Nephron progenitor cell (in vitro differentiated cells): ENCODE data around the gene CCDC178.

Experiments
- DNase-seq: peaks from one replicate; pipeline ENCODE4 v3.0.0; 2021
- H3K27ac Mint-ChIP-seq: 2 replicates; pipeline ENCODE4 v1.8.0; 2021; ENCODE audit warnings: mild to moderate bottlenecking, moderate library complexity, mixed read lengths
- H3K27me3 Mint-ChIP-seq: 2 replicates; pipeline ENCODE4 v1.8.0; 2021; ENCODE audit warnings: mild to moderate bottlenecking, low read depth, mixed read lengths; ENCODE audit not compliant: poor library complexity
- H3K36me3 Mint-ChIP-seq: 2 replicates; pipeline ENCODE4 v1.8.0; 2021; ENCODE audit warnings: low read depth, mixed read lengths
- H3K4me1 Mint-ChIP-seq: 2 replicates; pipeline ENCODE4 v1.8.0; 2021; ENCODE audit warnings: mixed read lengths
- H3K4me3 Mint-ChIP-seq: 2 replicates; pipeline ENCODE4 v1.8.0; 2021; ENCODE audit warnings: mild to moderate bottlenecking, moderate library complexity, mixed read lengths
- H3K9me3 Mint-ChIP-seq: 2 replicates; pipeline ENCODE4 v1.8.0; 2021; ENCODE audit warnings: mild to moderate bottlenecking, moderate library complexity, mixed read lengths
- TF ChIP-seq, protein P1 (sequence below): fragments of 200-600 bp; sonication (generic); IDR thresholded peaks from 2 replicates; pipeline ENCODE4 v1.5.0; 2021; ENCODE audit warnings: antibody characterized with exemption

The CCDC178 gene

GRCh38 chr18:33040213-33040612 lies 400.3 kb downstream of the CCDC178 start:
- no peaks in the 10 kb centered on the region for H3K27me3 Mint-ChIP-seq

DNA sequence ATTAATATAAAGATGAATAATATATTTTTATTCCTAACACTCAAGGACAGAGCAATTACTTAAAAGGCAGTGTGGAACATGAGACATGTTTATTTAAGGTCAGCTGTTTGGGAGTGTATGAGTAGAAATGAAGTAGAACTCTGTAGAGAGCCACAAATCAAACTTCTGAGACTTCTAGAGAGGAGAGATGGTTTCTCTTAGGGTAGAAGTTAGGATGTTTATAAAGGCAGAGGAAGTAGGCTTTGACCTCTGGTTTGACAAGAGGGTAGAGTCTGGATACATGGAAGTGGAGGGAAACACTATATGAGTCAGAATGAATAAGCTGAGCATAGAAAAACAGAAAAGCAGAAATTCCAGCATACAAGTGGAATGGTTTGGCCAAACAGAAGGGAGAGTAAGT lies 405.6 kb downstream of the CCDC178 start:
- Mint-ChIP-seq H3K9me3 (peaks cover 14% of the 10 kb centered on the region), H3K27me3 (no peaks in the 10 kb centered on the region)
- no peak for DNase-seq

More at GRCh38 chr18:33040213-33040612, 400.3 kb downstream of the CCDC178 start:
- peaks cover 25% of the 10 kb centered on the region for H3K9me3 Mint-ChIP-seq
- H3K4me3 Mint-ChIP-seq = no peak overlapping the region
- no peak overlapping the region for H3K27ac Mint-ChIP-seq
- no peak for DNase-seq
- H3K4me1 Mint-ChIP-seq = no peaks in the 10 kb centered on the region
- H3K36me3 Mint-ChIP-seq = no peaks in the 10 kb centered on the region
- TF ChIP-seq, protein P1, sequence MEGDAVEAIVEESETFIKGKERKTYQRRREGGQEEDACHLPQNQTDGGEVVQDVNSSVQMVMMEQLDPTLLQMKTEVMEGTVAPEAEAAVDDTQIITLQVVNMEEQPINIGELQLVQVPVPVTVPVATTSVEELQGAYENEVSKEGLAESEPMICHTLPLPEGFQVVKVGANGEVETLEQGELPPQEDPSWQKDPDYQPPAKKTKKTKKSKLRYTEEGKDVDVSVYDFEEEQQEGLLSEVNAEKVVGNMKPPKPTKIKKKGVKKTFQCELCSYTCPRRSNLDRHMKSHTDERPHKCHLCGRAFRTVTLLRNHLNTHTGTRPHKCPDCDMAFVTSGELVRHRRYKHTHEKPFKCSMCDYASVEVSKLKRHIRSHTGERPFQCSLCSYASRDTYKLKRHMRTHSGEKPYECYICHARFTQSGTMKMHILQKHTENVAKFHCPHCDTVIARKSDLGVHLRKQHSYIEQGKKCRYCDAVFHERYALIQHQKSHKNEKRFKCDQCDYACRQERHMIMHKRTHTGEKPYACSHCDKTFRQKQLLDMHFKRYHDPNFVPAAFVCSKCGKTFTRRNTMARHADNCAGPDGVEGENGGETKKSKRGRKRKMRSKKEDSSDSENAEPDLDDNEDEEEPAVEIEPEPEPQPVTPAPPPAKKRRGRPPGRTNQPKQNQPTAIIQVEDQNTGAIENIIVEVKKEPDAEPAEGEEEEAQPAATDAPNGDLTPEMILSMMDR = no peak

DNA sequence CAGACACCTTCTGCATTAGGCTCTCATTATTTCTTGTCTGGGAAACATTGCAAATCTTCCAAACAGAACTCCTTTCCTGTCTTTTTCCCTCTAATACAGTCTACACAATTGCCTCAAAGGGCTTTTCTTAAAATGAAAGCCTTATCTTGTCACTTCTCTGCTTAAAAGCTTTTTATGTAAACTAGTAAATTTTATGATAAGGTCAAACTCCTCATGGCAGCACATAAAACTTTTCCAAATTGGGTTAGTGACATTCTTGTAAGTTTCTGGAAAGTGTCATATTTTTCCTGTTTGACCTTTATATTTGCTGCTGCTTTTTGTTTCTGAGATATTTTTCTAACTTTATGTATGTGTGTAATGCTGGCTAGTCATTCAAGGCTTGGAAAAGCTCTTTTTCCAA lies 406.3 kb downstream of the CCDC178 start:
- H3K4me3 Mint-ChIP-seq = no peak overlapping the region
- H3K36me3 Mint-ChIP-seq = no peaks in the 10 kb centered on the region
- H3K27me3 Mint-ChIP-seq = no peaks in the 10 kb centered on the region
- H3K4me1 Mint-ChIP-seq = no peaks in the 10 kb centered on the region
- DNase-seq = no peak
- TF ChIP-seq, protein P1 = no peak
- peaks cover 7% of the 10 kb centered on the region for H3K9me3 Mint-ChIP-seq
- H3K27ac Mint-ChIP-seq = no peak overlapping the region

More for the DNA sequence above, 405.6 kb downstream of the CCDC178 start:
- TF ChIP-seq, protein P1 = no peak
- no peaks in the 10 kb centered on the region for H3K4me1 Mint-ChIP-seq
- H3K36me3 Mint-ChIP-seq = no peaks in the 10 kb centered on the region
- H3K27ac Mint-ChIP-seq = no peak overlapping the region
- H3K4me3 Mint-ChIP-seq = no peak overlapping the region

- TF ChIP-seq, protein P1 = peak; percentile 24
- Mint-ChIP-seq H3K27me3 (no peaks in the 10 kb centered on the region), H3K4me1 (peaks cover 6% of the 10 kb centered on the region), H3K4me3 (no peak overlapping the region), H3K27ac (no peak overlapping the region), H3K9me3 (no peaks in the 10 kb centered on the region), H3K36me3 (no peaks in the 10 kb centered on the region)
- DNase-seq = no peak
These were observed 418.2 kb downstream of the CCDC178 start for GRCh38 chr18:33022370-33022769.

GRCh38 chr18:33020877-33021276 lies 419.6 kb downstream of the CCDC178 start:
- no peak for DNase-seq
- H3K27ac Mint-ChIP-seq = no peak overlapping the region
- peaks cover 6% of the 10 kb centered on the region for H3K4me1 Mint-ChIP-seq
- H3K4me3 Mint-ChIP-seq = no peak overlapping the region
- TF ChIP-seq, protein P1 = no peak
- H3K36me3 Mint-ChIP-seq = no peaks in the 10 kb centered on the region
- H3K27me3 Mint-ChIP-seq = no peaks in the 10 kb centered on the region
- no peaks in the 10 kb centered on the region for H3K9me3 Mint-ChIP-seq

GRCh38 chr18:33014060-33014796 lies 426.3 kb downstream of the CCDC178 start:
- H3K27me3 Mint-ChIP-seq = no peaks in the 10 kb centered on the region
- peaks cover 4% of the 10 kb centered on the region for H3K9me3 Mint-ChIP-seq
- no peaks in the 10 kb centered on the region for H3K4me1 Mint-ChIP-seq
- no peak for DNase-seq
- TF ChIP-seq, protein P1 = no peak
- H3K4me3 Mint-ChIP-seq = no peak overlapping the region
- H3K36me3 Mint-ChIP-seq = no peaks in the 10 kb centered on the region
- H3K27ac Mint-ChIP-seq = no peak overlapping the region
